ENCODE data around the gene ZDHHC6. TPM values are rescaled to one million over a fixed set of nuclear protein-coding genes. Genes with fewer than 3 reads are reported as not detected.

The ZDHHC6 gene
- total and polyA plus RNA-seq, 12 donors, result 11.0 to 34.5 (median 15.4) TPM

GRCh38 chr10:112382515-112383235 is 64.0 kb downstream of the ZDHHC6 start:
- Histone ChIP-seq H3K36me3 (peaks cover 0 to 13% (median 0%) of the 10 kb centered on the region in 9 donors), H3K4me1 (peaks cover 0 to 13% (median under 1%) of the 10 kb centered on the region in 9 donors), H3K27me3 (no peaks in the 10 kb centered on the region), H3K27ac (no peak overlapping the region), H3K9me3 (no peaks in the 10 kb centered on the region), H3K4me3 (no peak overlapping the region)
- peak in 1 of 8 donors; percentile 41 for ATAC-seq
- intact Hi-C loops (cut with DNase I), result no loop called here
- no peak for DNase-seq
- no peak for TF ChIP-seq CTCF (IDR thresholded peaks at IDR 0.05)
- WGBS, 2 donors, result 63 to 67% methylated on average over 9 of the region's 9 CpGs

Other genes starting within 250 kb of the ZDHHC6 start
- gene TECTB, start 163.5 kb downstream of the ZDHHC6 start, total RNA-seq, result not detected
- not detected for gene TECTB, start 163.5 kb downstream of the ZDHHC6 start, polyA plus RNA-seq
- 10 to 100 TPM in 2 of 10 donors, 1 to 10 TPM in 8; 3.1 to 17.4 (median 5.9) TPM for gene ACSL5, start 72.8 kb downstream of the ZDHHC6 start, total RNA-seq
- 1 to 10 TPM; 7.3 to 8.9 TPM for gene ACSL5, start 72.8 kb downstream of the ZDHHC6 start, polyA plus RNA-seq
- 10 to 100 TPM; 15.7 to 24.5 (median 21.1) TPM for gene VTI1A, start 301 bp upstream of the ZDHHC6 start, total RNA-seq
- gene VTI1A, start 301 bp upstream of the ZDHHC6 start, polyA plus RNA-seq, result 1 to 10 TPM; 6.2 to 8.2 TPM